ENCODE results near the gene EDIL3.

Gene EDIL3

GRCh38 chr5:84384604-84385575 is at the start of gene EDIL3:
EDIL3 (minus strand) TSS chr5:84384880; CDS start chr5:84384374, 506 bp downstream.
- DNase-seq (ENCODE audit: low read depth): no peak

GRCh38 chr5:84433461-84433860 is 48.8 kb upstream of the EDIL3 start:
- no peak for DNase-seq (ENCODE audit: low read depth)

- DNase-seq (ENCODE audit: low read depth): no peak
These were observed 46.4 kb upstream of the EDIL3 start for GRCh38 chr5:84430863-84431663.

- DNase-seq (ENCODE audit: low read depth): no peak
These were observed 45.4 kb upstream of the EDIL3 start for GRCh38 chr5:84430079-84430478.

- DNase-seq (ENCODE audit: low read depth): no peak
These were observed 40.7 kb upstream of the EDIL3 start for GRCh38 chr5:84425365-84425881.

- no peak for DNase-seq (ENCODE audit: low read depth)
These were observed 35.1 kb upstream of the EDIL3 start for GRCh38 chr5:84419742-84420141.

- DNase-seq (ENCODE audit: low read depth): no peak
These were observed 27.3 kb upstream of the EDIL3 start for GRCh38 chr5:84411832-84412605.

GRCh38 chr5:84406111-84406510 is 21.4 kb upstream of the EDIL3 start:
- no peak for DNase-seq (ENCODE audit: low read depth)

- no peak for DNase-seq (ENCODE audit: low read depth)
These were observed 19.1 kb upstream of the EDIL3 start for GRCh38 chr5:84403773-84404172.

- no peak for DNase-seq (ENCODE audit: low read depth)
These were observed 12.7 kb upstream of the EDIL3 start for GRCh38 chr5:84397385-84397784.

- no peak for DNase-seq (ENCODE audit: low read depth)
These were observed 9.3 kb upstream of the EDIL3 start for GRCh38 chr5:84393969-84394368.

- DNase-seq (ENCODE audit: low read depth): no peak
These were observed 8.2 kb upstream of the EDIL3 start for GRCh38 chr5:84392836-84393235.

- no peak for DNase-seq (ENCODE audit: low read depth)
These were observed 1.0 kb upstream of the EDIL3 start for GRCh38 chr5:84385705-84386104.

GRCh38 chr5:84383816-84384603 is 670 bp downstream of the EDIL3 start:
- no peak for DNase-seq (ENCODE audit: low read depth)

- no peak for DNase-seq (ENCODE audit: low read depth)
These were observed 1.3 kb downstream of the EDIL3 start for GRCh38 chr5:84383296-84383815.

- DNase-seq (ENCODE audit: low read depth): no peak
These were observed 2.1 kb downstream of the EDIL3 start for GRCh38 chr5:84382363-84383295.

GRCh38 chr5:84381502-84382362 is 2.9 kb downstream of the EDIL3 start:
- no peak for DNase-seq (ENCODE audit: low read depth)

- DNase-seq (ENCODE audit: low read depth): no peak
These were observed 4.9 kb downstream of the EDIL3 start for GRCh38 chr5:84379749-84380148.

GRCh38 chr5:84378961-84379360 is 5.7 kb downstream of the EDIL3 start:
- DNase-seq (ENCODE audit: low read depth): no peak

Measured in stimulated activated CD8-positive, alpha-beta memory T cell treated with anti-CD3 and anti-CD28 coated beads, Interleukin-4, amount 100 ng/mL, for 24 hours (primary cell).